IMR-90 (cell line): Measurements from ENCODE around the gene NFATC1. TPM values are rescaled to one million over a fixed set of nuclear protein-coding genes. Genes with fewer than 3 reads are reported as not detected.

ENCODE experiments used
- ATAC-seq: fragments of 200-7000 bp; cut with Tn5 transposase; 2 replicates; pipeline ENCODE4 v1.9.1; 2020; ENCODE audit warnings: low read depth, mild to moderate bottlenecking, moderate library complexity
- BruUV-seq: library from RNA; stranded (reverse); fragments of 400-500 nt; replicated peaks from 2 replicates; lab custom pipeline; 2021; lab: Mats Ljungman, UMichigan
- CTCF ChIA-PET: fragments of 300-600 bp; formaldehyde crosslinking; extraction: SDS; loops from one replicate; lab custom pipeline; 2021; ENCODE audit warnings: antibody characterized with exemption; lab: Yijun Ruan, JAX
- POLR2A ChIA-PET: fragments of 300-600 bp; sonication (Branson Sonifier 250); formaldehyde crosslinking; loops from one replicate; lab custom pipeline; 2022; ENCODE audit warnings: antibody characterized with exemption; ENCODE audit not compliant: unreplicated experiment; lab: Charles Lee
- DNase-seq: peaks from one replicate; pipeline ENCODE4 v3.0.0; 2013
- H2AFZ ChIP-seq: replicated peaks from 2 replicates; pipeline ENCODE3; 2013; ENCODE audit warnings: low read length, mild to moderate bottlenecking; ENCODE audit not compliant: poor library complexity
- H2AK5ac ChIP-seq: 2 replicates; pipeline ENCODE4 v1.6.1; 2013; ENCODE audit warnings: low read depth, low read length, inconsistent platforms
- H2AK9ac ChIP-seq: replicated peaks from 2 replicates; pipeline ENCODE3; 2013; ENCODE audit warnings: mild to moderate bottlenecking, low read depth, low read length, moderate library complexity; ENCODE audit not compliant: poor library complexity
- H2BK120ac ChIP-seq: 2 replicates; pipeline ENCODE4 v1.6.1; 2013; ENCODE audit warnings: low read depth, low read length, inconsistent platforms
- H2BK15ac ChIP-seq: 3 replicates; pipeline ENCODE4 v1.6.1; 2013; ENCODE audit warnings: low read depth, low read length, inconsistent platforms
- H2BK20ac ChIP-seq: 2 replicates; pipeline ENCODE4 v1.6.1; 2013; ENCODE audit warnings: low read depth, mild to moderate bottlenecking, inconsistent platforms, low read length, moderate library complexity
- H2BK5ac ChIP-seq: 2 replicates; pipeline ENCODE4 v1.6.1; 2013; ENCODE audit warnings: mild to moderate bottlenecking, low read depth, low read length, inconsistent platforms; ENCODE audit not compliant: poor library complexity, severe bottlenecking
- H3K14ac ChIP-seq: replicated peaks from 2 replicates; pipeline ENCODE4 v1.6.1; 2013; ENCODE audit warnings: low read depth, low read length, inconsistent platforms
- H3K18ac ChIP-seq: 2 replicates; pipeline ENCODE4 v1.6.1; 2013; ENCODE audit warnings: low read depth, low read length, control low read depth
- H3K23ac ChIP-seq: 2 replicates; pipeline ENCODE4 v1.6.1; 2013; ENCODE audit warnings: low read depth, low read length, inconsistent platforms
- H3K27ac ChIP-seq: 2 replicates; pipeline ENCODE4 v1.5.1; 2013; ENCODE audit warnings: mild to moderate bottlenecking, control low read depth, low read length; ENCODE audit not compliant: insufficient read depth
- H3K27me3 ChIP-seq: 2 replicates; pipeline ENCODE4 v1.6.1; 2013; ENCODE audit warnings: low read length; ENCODE audit not compliant: control insufficient read depth, insufficient read depth
- H3K36me3 ChIP-seq: 2 replicates; pipeline ENCODE4 v1.6.1; 2013; ENCODE audit warnings: low read length, mixed read lengths; ENCODE audit not compliant: control insufficient read depth, insufficient read depth
- H3K4ac ChIP-seq: 2 replicates; pipeline ENCODE4 v1.6.1; 2013; ENCODE audit warnings: low read depth, low read length, inconsistent platforms
- H3K4me1 ChIP-seq: 2 replicates; pipeline ENCODE4 v1.6.1; 2013; ENCODE audit warnings: low read length, mixed read lengths; ENCODE audit not compliant: control insufficient read depth, insufficient read depth
- H3K4me2 ChIP-seq: 2 replicates; pipeline ENCODE4 v1.6.1; 2013; ENCODE audit warnings: low read depth, mild to moderate bottlenecking, control low read depth, low read length, moderate library complexity
- H3K4me3 ChIP-seq: 2 replicates; pipeline ENCODE4 v1.5.1; 2013; ENCODE audit warnings: low read depth, mild to moderate bottlenecking, control low read depth, low read length, moderate library complexity; ENCODE audit not compliant: insufficient read depth
- H3K56ac ChIP-seq: 2 replicates; pipeline ENCODE4 v1.6.1; 2013; ENCODE audit warnings: low read length, inconsistent platforms; ENCODE audit not compliant: insufficient read depth; ENCODE audit errors: extremely low read depth
- H3K79me1 ChIP-seq, 2 experiments: 2 replicates each; pipeline ENCODE4 v1.6.1; 2013; ENCODE audit warnings: low read length in 2 of 2, inconsistent platforms in 1 of 2, low read depth in 1 of 2
- H3K9ac ChIP-seq: 2 replicates; pipeline ENCODE4 v1.6.1; 2013; ENCODE audit warnings: low read depth, low read length, control low read depth
- H3K9me1 ChIP-seq: 2 replicates; pipeline ENCODE4 v1.6.1; 2013; ENCODE audit warnings: low read length, inconsistent platforms; ENCODE audit not compliant: insufficient read depth
- H3K9me3 ChIP-seq: 2 replicates; pipeline ENCODE4 v1.6.1; 2013; ENCODE audit warnings: low read length; ENCODE audit not compliant: control insufficient read depth, insufficient read depth
- H4K20me1 ChIP-seq: 2 replicates; pipeline ENCODE4 v1.6.1; 2013; ENCODE audit warnings: low read length, inconsistent platforms; ENCODE audit not compliant: insufficient read depth
- H4K5ac ChIP-seq: 2 replicates; pipeline ENCODE4 v1.6.1; 2013; ENCODE audit warnings: mild to moderate bottlenecking, low read depth, low read length, control low read depth
- H4K8ac ChIP-seq, 2 experiments: 2 replicates each; pipeline ENCODE4 v1.6.1; 2013; ENCODE audit warnings: low read depth in 2 of 2, low read length in 2 of 2, control low read depth in 1 of 2, inconsistent platforms in 1 of 2
- H4K91ac ChIP-seq: 2 replicates; pipeline ENCODE4 v1.6.1; 2013; ENCODE audit warnings: low read depth, low read length, inconsistent platforms; ENCODE audit not compliant: insufficient read depth
- CHD1 ChIP-seq: IDR thresholded peaks from 2 replicates; pipeline ENCODE4 v1.6.1; 2012; ENCODE audit warnings: low read depth, low read length, improper control_type of control experiment
- FOS ChIP-seq: fragments of 150-350 bp; IDR thresholded peaks from 2 replicates; pipeline ENCODE4 v1.6.1; 2016; ENCODE audit warnings: low read depth, low read length
- MAFK ChIP-seq: IDR thresholded peaks from 2 replicates; pipeline ENCODE4 v1.6.1; 2012; ENCODE audit warnings: low read depth, low read length, improper control_type of control experiment
- MAZ ChIP-seq: IDR thresholded peaks from 2 replicates; pipeline ENCODE4 v1.6.1; 2012; ENCODE audit warnings: low read depth, mild to moderate bottlenecking, low read length, improper control_type of control experiment, moderate library complexity, borderline replicate concordance
- MXI1 ChIP-seq: IDR thresholded peaks from 2 replicates; pipeline ENCODE4 v1.6.1; 2012; ENCODE audit warnings: low read depth, mild to moderate bottlenecking, low read length, moderate library complexity, borderline replicate concordance
- NFE2L2 ChIP-seq: fragments of 150-350 bp; IDR thresholded peaks from 2 replicates; pipeline ENCODE4 v1.6.1; 2016; ENCODE audit warnings: low read depth, mild to moderate bottlenecking, low read length
- SMC3 ChIP-seq: fragments of 150-350 bp; IDR thresholded peaks from 2 replicates; pipeline ENCODE4 v1.6.1; 2016; ENCODE audit warnings: low read depth, mild to moderate bottlenecking, antibody characterized with exemption, low read length, moderate library complexity
- WGBS, 2 experiments: methylation state at CpG; one replicate each; pipeline versions ENCODE4 v1.1.5 to v1.1.7; 2013; ENCODE audit warnings: missing lambda C conversion rate in 2 of 2; ENCODE audit not compliant: insufficient read length in 1 of 2; ENCODE audit errors: extremely low coverage in 2 of 2; 5-methylcytosine and 5-hydroxymethylcytosine counted together
- dilution Hi-C: fragments of 300-500 bp; cut with HindIII; formaldehyde crosslinking; loops from one replicate; pipeline ENCODE4 v1.14.3; 2018; ENCODE audit warnings: low sequenced_read_pairs; ENCODE audit not compliant: unreplicated experiment
- in situ Hi-C: fragments of 300-500 bp; cut with MboI; formaldehyde crosslinking; loops from 3 replicates; pipeline ENCODE4 v1.14.3; 2019; ENCODE audit warnings: low sequenced_read_pairs, inconsistent platforms, mixed read lengths
- intact Hi-C: fragments of 100-400 bp; cut with micrococcal nuclease; formaldehyde crosslinking; loops from 2 replicates; pipeline ENCODE4 v1.10.0; 2022
- polyA plus RNA-seq, 3 experiments: library from polyadenylated mRNA; depleted of rRNA; stranded (reverse); fragments of >200 nt; gene quantifications; 2 replicates each; pipeline ENCODE4 v1.2.3, GENCODE V29; 2012; ENCODE audit warnings: low replicate concordance in 1 of 3
- total RNA-seq: library from RNA; depleted of rRNA; stranded (reverse); fragments of >200 nt; gene quantifications from 2 replicates; pipeline ENCODE4 v1.2.3, GENCODE V29; 2012
- TF ChIP-seq, protein P1 (sequence below): fragments of 150-350 bp; IDR thresholded peaks from 2 replicates; pipeline ENCODE4 v1.6.1; 2017; ENCODE audit warnings: mild to moderate bottlenecking, antibody characterized with exemption, low read length, low read depth
- TF ChIP-seq, protein P2 (sequence below): fragments of 150-350 bp; IDR thresholded peaks from 2 replicates; pipeline ENCODE4 v1.6.1; 2016; ENCODE audit warnings: low read depth, mild to moderate bottlenecking, low read length, moderate library complexity, borderline replicate concordance

NFATC1 gene
- total and polyA plus RNA-seq, 2 of the 4 experiments (the other 2 are of a cell fraction) = 0.36 to 1.8 TPM

- Histone ChIP-seq H4K5ac (no peak overlapping the region), H4K8ac (no peak overlapping the region), H2BK120ac (no peak overlapping the region), H3K9me1 (no peaks in the 10 kb centered on the region), H2AFZ (no peak overlapping the region), H2BK20ac (no peak overlapping the region), H3K4ac (no peak overlapping the region), H2BK5ac (no peak overlapping the region), H2BK15ac (no peak overlapping the region), H3K23ac (no peak overlapping the region), H4K20me1 (no peaks in the 10 kb centered on the region), H3K18ac (no peak overlapping the region), H3K27me3 (peaks cover 7% of the 10 kb centered on the region), H3K79me1 (no peaks in the 10 kb centered on the region), H3K4me2 (no peak overlapping the region), H2AK9ac (no peak overlapping the region), H3K9me3 (no peaks in the 10 kb centered on the region), H3K4me3 (no peak overlapping the region), H3K36me3 (no peaks in the 10 kb centered on the region), H4K91ac (no peak overlapping the region), H3K27ac (no peak overlapping the region), H2AK5ac (no peak overlapping the region), H3K56ac (no peak overlapping the region), H3K14ac (no peak overlapping the region), H3K9ac (no peak overlapping the region), H3K4me1 (no peaks in the 10 kb centered on the region; the same call in 1 of the 2 replicates)
- TF ChIP-seq CHD1 = no peak
- TF ChIP-seq, protein P1, sequence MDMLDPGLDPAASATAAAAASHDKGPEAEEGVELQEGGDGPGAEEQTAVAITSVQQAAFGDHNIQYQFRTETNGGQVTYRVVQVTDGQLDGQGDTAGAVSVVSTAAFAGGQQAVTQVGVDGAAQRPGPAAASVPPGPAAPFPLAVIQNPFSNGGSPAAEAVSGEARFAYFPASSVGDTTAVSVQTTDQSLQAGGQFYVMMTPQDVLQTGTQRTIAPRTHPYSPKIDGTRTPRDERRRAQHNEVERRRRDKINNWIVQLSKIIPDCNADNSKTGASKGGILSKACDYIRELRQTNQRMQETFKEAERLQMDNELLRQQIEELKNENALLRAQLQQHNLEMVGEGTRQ = no peak
- no peak for TF ChIP-seq MAZ
- TF ChIP-seq SMC3 = no peak
- TF ChIP-seq MXI1 = no peak
- TF ChIP-seq NFE2L2 = no peak
- TF ChIP-seq FOS = no peak
- TF ChIP-seq, protein P2, sequence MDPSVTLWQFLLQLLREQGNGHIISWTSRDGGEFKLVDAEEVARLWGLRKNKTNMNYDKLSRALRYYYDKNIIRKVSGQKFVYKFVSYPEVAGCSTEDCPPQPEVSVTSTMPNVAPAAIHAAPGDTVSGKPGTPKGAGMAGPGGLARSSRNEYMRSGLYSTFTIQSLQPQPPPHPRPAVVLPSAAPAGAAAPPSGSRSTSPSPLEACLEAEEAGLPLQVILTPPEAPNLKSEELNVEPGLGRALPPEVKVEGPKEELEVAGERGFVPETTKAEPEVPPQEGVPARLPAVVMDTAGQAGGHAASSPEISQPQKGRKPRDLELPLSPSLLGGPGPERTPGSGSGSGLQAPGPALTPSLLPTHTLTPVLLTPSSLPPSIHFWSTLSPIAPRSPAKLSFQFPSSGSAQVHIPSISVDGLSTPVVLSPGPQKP = no peak
- TF ChIP-seq MAFK = no peak
- no CpG with 5 or more reads among the region's 11 CpGs for WGBS, 2 experiments
- CTCF ChIA-PET = interaction anchor here (0.6 kb wide), 1 partner anchor 142 kb away, joined by 3 read pairs; no protein-coding TSS in a partner anchor
- no TSS peak for BruUV-seq
- in situ Hi-C loops (no loop called here), intact Hi-C loops (no loop called here), dilution Hi-C loops (no loop called here)
- DNase-seq = no peak
- no peak for ATAC-seq
- POLR2A ChIA-PET = no interaction called here
Measured at GRCh38 chr18:79523206-79523735, 127.5 kb downstream of the NFATC1 start.
